GM23248 (cell line): ENCODE results near the gene KDM6B. TPM values are rescaled to one million over a fixed set of nuclear protein-coding genes. Genes with fewer than 3 reads are reported as not detected.

Experiments used
- DNase-seq: peaks from one replicate; pipeline ENCODE4 v3.0.0-alpha.2; 2015
- H2AFZ ChIP-seq: fragments of 200-600 bp; sonication (generic); 2 replicates; pipeline ENCODE4 v1.6.1; 2016; ENCODE audit warnings: antibody characterized with exemption
- H3F3A ChIP-seq: fragments of 200-600 bp; sonication (generic); 2 replicates; pipeline ENCODE4 v1.6.1; 2016; ENCODE audit warnings: mild to moderate bottlenecking, antibody characterized with exemption, mixed run types; ENCODE audit not compliant: insufficient read depth
- H3K27ac ChIP-seq: fragments of 200-600 bp; sonication (generic); 2 replicates; pipeline ENCODE4 v1.5.1; 2016; ENCODE audit warnings: mild to moderate bottlenecking
- H3K27me3 ChIP-seq: fragments of 200-600 bp; sonication (generic); replicated peaks from 2 replicates; pipeline ENCODE4 v1.6.1; 2016; ENCODE audit warnings: mild to moderate bottlenecking; ENCODE audit not compliant: insufficient read depth
- H3K36me3 ChIP-seq: fragments of 200-600 bp; sonication (generic); 2 replicates; pipeline ENCODE4 v1.6.1; 2016; ENCODE audit warnings: low read depth, mild to moderate bottlenecking
- H3K4me1 ChIP-seq: fragments of 200-600 bp; sonication (generic); 2 replicates; pipeline ENCODE4 v1.6.1; 2016; ENCODE audit warnings: mild to moderate bottlenecking; ENCODE audit not compliant: insufficient read depth
- H3K4me2 ChIP-seq: fragments of 200-600 bp; sonication (generic); one replicate; pipeline ENCODE4 v1.6.1; 2016; ENCODE audit warnings: mild to moderate bottlenecking; ENCODE audit not compliant: unreplicated experiment
- H3K4me3 ChIP-seq: fragments of 200-600 bp; sonication (generic); 2 replicates; pipeline ENCODE4 v1.5.1; 2016; ENCODE audit warnings: mild to moderate bottlenecking
- H3K79me2 ChIP-seq: fragments of 200-600 bp; sonication (generic); 2 replicates; pipeline ENCODE4 v1.6.1; 2016; ENCODE audit warnings: mild to moderate bottlenecking; ENCODE audit not compliant: insufficient read depth
- H3K9ac ChIP-seq: fragments of 200-600 bp; sonication (generic); 2 replicates; pipeline ENCODE4 v1.6.1; 2016; ENCODE audit warnings: mild to moderate bottlenecking
- H3K9me2 ChIP-seq: fragments of 200-600 bp; sonication (generic); 2 replicates; pipeline ENCODE4 v1.6.1; 2016; ENCODE audit warnings: mixed run types, mild to moderate bottlenecking, moderate library complexity; ENCODE audit not compliant: insufficient read depth
- H3K9me3 ChIP-seq: fragments of 200-600 bp; sonication (generic); one replicate; pipeline ENCODE4 v1.6.1; 2017; ENCODE audit warnings: low read depth
- H4K20me1 ChIP-seq: fragments of 200-600 bp; sonication (generic); 2 replicates; pipeline ENCODE4 v1.6.0; 2016; ENCODE audit not compliant: insufficient read depth
- EZH2 ChIP-seq: fragments of 200-600 bp; sonication (generic); IDR thresholded peaks from 2 replicates; pipeline ENCODE4 v1.6.1; 2018; ENCODE audit warnings: antibody characterized with exemption, mild to moderate bottlenecking; ENCODE audit not compliant: insufficient read depth, poor library complexity, severe bottlenecking
- EZH2phosphoT487 ChIP-seq: fragments of 200-600 bp; sonication (generic); IDR thresholded peaks from 2 replicates; pipeline ENCODE4 v1.6.1; 2018; ENCODE audit warnings: antibody characterized with exemption, moderate library complexity, mild to moderate bottlenecking, low read depth; ENCODE audit not compliant: insufficient read depth
- WGBS, 2 experiments: methylation state at CpG; one replicate each; pipeline ENCODE4 v1.1.6; 2015 to 2017; ENCODE audit warnings: low lambda C conversion rate in 2 of 2, low coverage in 1 of 2; ENCODE audit errors: missing lambda C conversion rate in 2 of 2; 5-methylcytosine and 5-hydroxymethylcytosine counted together
- in situ Hi-C: fragments of 300-500 bp; cut with MboI; formaldehyde crosslinking; loops from 2 replicates; pipeline ENCODE4 v1.15.0; 2020
- polyA plus RNA-seq: library from polyadenylated mRNA; unstranded; fragments of >200 nt; fragmentation: Nextera tagmentation; extraction: Ambion mirVana; gene quantifications from 2 replicates; pipeline ENCODE4 v1.2.1, GENCODE V29; 2016
- total RNA-seq: library from RNA; depleted of rRNA; stranded (reverse); fragments of >200 nt; shearing (Covaris generic); gene quantifications from 2 replicates; pipeline ENCODE4 v1.2.3, GENCODE V29; 2014

KDM6B gene
- total and polyA plus RNA-seq, 2 experiments from 2014 or later, result 1.3 to 2.3 TPM

GRCh38 chr17:7854078-7854777 lies 20.2 kb downstream of the KDM6B start:
- whole genome bisulfite sequencing, 2 experiments, result 79 to 82% methylated on average over 25 to 31 of the region's 31 CpGs
- Histone ChIP-seq H3K4me2 (no peak overlapping the region), H3K9ac (no peak overlapping the region), H3K4me3 (no peak overlapping the region), H3K36me3 (no peaks in the 10 kb centered on the region; the same call in 1 of the 2 replicates), H3K9me3 (no peaks in the 10 kb centered on the region), H2AFZ (no peak overlapping the region), H3K9me2 (no peaks in the 10 kb centered on the region), H3K79me2 (peaks cover 44% of the 10 kb centered on the region), H3F3A (peaks cover 38% of the 10 kb centered on the region; the same call in 1 of the 2 replicates), H4K20me1 (no peaks in the 10 kb centered on the region), H3K27me3 (no peaks in the 10 kb centered on the region), H3K27ac (no peak overlapping the region), H3K4me1 (0 out of 2 replicates have a peak, but pooled peaks cover 15% of the 10 kb centered on the region)
- DNase-seq, result no peak
- TF ChIP-seq EZH2phosphoT487, result no peak
- no peak for TF ChIP-seq EZH2
- in situ Hi-C loops, result loop anchor here (10.0 kb wide), 1 partner anchor 109 kb away; no protein-coding TSS in a partner anchor

- Histone ChIP-seq H3K9ac (peak within 1 kb of the TSS; percentile 86), H3K27me3 (no peaks in the 10 kb centered on the region), H3K79me2 (peaks cover 44% of the 10 kb centered on the region), H3K27ac (peak within 1 kb of the TSS; percentile 88), H3K4me3 (peak within 1 kb of the TSS; percentile 80), H3K4me2 (peak within 1 kb of the TSS; percentile 93), H3K9me2 (no peaks in the 10 kb centered on the region), H3F3A (peaks cover 36% of the 10 kb centered on the region; the same call in 1 of the 2 replicates), H3K9me3 (no peaks in the 10 kb centered on the region), H3K36me3 (no peaks in the 10 kb centered on the region), H4K20me1 (no peaks in the 10 kb centered on the region), H3K4me1 (0 out of 2 replicates have a peak, but pooled peaks cover 17% of the 10 kb centered on the region), H2AFZ (no peak within 1 kb of the TSS)
- no peak for TF ChIP-seq EZH2phosphoT487
- no peak for TF ChIP-seq EZH2
- WGBS, 2 experiments, result 67 to 68% methylated on average over 47 to 57 of the region's 57 CpGs
- in situ Hi-C loops, result loop anchor here (10.0 kb wide), 1 partner anchor 110 kb away; no protein-coding TSS in a partner anchor
- peak; percentile 31 for DNase-seq
Measured at GRCh38 chr17:7854851-7855659, 21.0 kb downstream of the KDM6B start, which contains the start of gene TMEM88. TSS of gene TMEM88 (plus strand) at chr17:7855066. CDS start at chr17:7855075, 9 bp downstream.

- no peaks in the 10 kb centered on the region for H4K20me1 ChIP-seq
- no peak overlapping the region for H2AFZ ChIP-seq
- H3K9ac ChIP-seq, result peak overlapping the region; percentile 86
Measured at GRCh38 chr17:7855660-7856010, 21.6 kb downstream of the KDM6B start.

More at GRCh38 chr17:7855660-7856010, 21.6 kb downstream of the KDM6B start:
- no peak for DNase-seq
- no peaks in the 10 kb centered on the region for H3K9me2 ChIP-seq
- TF ChIP-seq EZH2 (no peak), EZH2phosphoT487 (no peak)
- in situ Hi-C loops, result loop anchor here (10.0 kb wide), 1 partner anchor 111 kb away; no protein-coding TSS in a partner anchor
- H3K4me3 ChIP-seq, result peak overlapping the region; percentile 80
- H3K27me3 ChIP-seq, result no peaks in the 10 kb centered on the region
- 11 to 17% methylated on average over 12 to 15 of the region's 15 CpGs for WGBS, 2 experiments
- peak overlapping the region; percentile 88 for H3K27ac ChIP-seq
- H3K36me3 ChIP-seq, result no peaks in the 10 kb centered on the region
- peak overlapping the region; percentile 93 for H3K4me2 ChIP-seq
- 0 out of 2 replicates have a peak, but pooled peaks cover 17% of the 10 kb centered on the region for H3K4me1 ChIP-seq
- no peaks in the 10 kb centered on the region for H3K9me3 ChIP-seq
- H3F3A ChIP-seq, result peaks cover 33% of the 10 kb centered on the region; the same call in 1 of the 2 replicates
- H3K79me2 ChIP-seq, result peaks cover 41% of the 10 kb centered on the region
